Naive B cell (primary cell): ENCODE results near the gene CYB5R2. TPM values are rescaled to one million over a fixed set of nuclear protein-coding genes. Genes with fewer than 3 reads are reported as not detected.
"Not testable (repeated sequence)": the region's sequence is repeated elsewhere in the genome, so short reads cannot be mapped to it uniquely, and the experiment has no call there.

Source experiments
- ATAC-seq, 2 donors: fragments of 150-1000 bp; cut with Tn5 transposase; 2 replicates each; pipeline ENCODE4 v1.10.0; 2021; ENCODE audit warnings: low read depth in 2 of 2, mild to moderate bottlenecking in 2 of 2, moderate library complexity in 2 of 2
- DNase-seq: peaks from one replicate; pipeline ENCODE4 v3.0.0; 2022
- H3K27ac Mint-ChIP-seq, 6 donors: one replicate each; pipeline ENCODE4 v1.8.0; 2020 to 2022; ENCODE audit warnings: mild to moderate bottlenecking in 6 of 6, mixed read lengths in 6 of 6, moderate library complexity in 5 of 6, inconsistent platforms in 2 of 6
- H3K27me3 Mint-ChIP-seq, 3 donors: one replicate each; pipeline ENCODE4 v1.8.0; 2021 to 2022; ENCODE audit warnings: mixed read lengths in 3 of 3, mild to moderate bottlenecking in 1 of 3
- H3K36me3 Mint-ChIP-seq, 2 donors: one replicate each; pipeline ENCODE4 v1.8.0; 2020 to 2022; ENCODE audit warnings: mixed read lengths in 2 of 2, inconsistent platforms in 1 of 2, mild to moderate bottlenecking in 1 of 2
- H3K4me1 Mint-ChIP-seq, 3 donors: one replicate each; pipeline ENCODE4 v1.8.0; 2020 to 2022; ENCODE audit warnings: mixed read lengths in 3 of 3, inconsistent platforms in 1 of 3, mild to moderate bottlenecking in 1 of 3, moderate library complexity in 1 of 3
- H3K4me3 Mint-ChIP-seq, 8 donors: one replicate each; pipeline ENCODE4 v1.8.0; 2020 to 2022; ENCODE audit warnings: mild to moderate bottlenecking in 8 of 8, mixed read lengths in 8 of 8, moderate library complexity in 8 of 8, inconsistent platforms in 2 of 8
- H3K9me3 Mint-ChIP-seq, 7 donors: one replicate each; pipeline ENCODE4 v1.8.0; 2020 to 2022; ENCODE audit warnings: mixed read lengths in 7 of 7, mild to moderate bottlenecking in 5 of 7, inconsistent platforms in 2 of 7, moderate library complexity in 1 of 7
- polyA plus RNA-seq, 6 donors: library from polyadenylated mRNA; unstranded; fragments of 300-500 nt; fragmentation: Illumina TruSeq; gene quantifications; one replicate each; pipeline ENCODE4 v1.2.3, GENCODE V29; 2021; ENCODE audit warnings: low read depth in 6 of 6

CYB5R2 gene
- polyA plus RNA-seq, 6 donors from 2014 or later, result 0.11 to 3.4 (median 0.53) TPM; not detected in 2

GRCh38 chr11:7665473-7666291 is 7.6 kb downstream of the CYB5R2 start:
- H3K4me1 Mint-ChIP-seq, result peaks cover 4 to 6% (median 6%) of the 10 kb centered on the region in 3 donors
- DNase-seq (peak; percentile 63), ATAC-seq (peak; percentile 97 to 99)
- peak overlapping the region in 3 of 6 donors; percentile 15 to 72 (median 66) for H3K27ac Mint-ChIP-seq
- H3K9me3 Mint-ChIP-seq, result no peaks in the 10 kb centered on the region
- peaks cover 4 to 7% (median 4%) of the 10 kb centered on the region in 3 donors for H3K27me3 Mint-ChIP-seq
- H3K36me3 Mint-ChIP-seq, result no peaks in the 10 kb centered on the region
- H3K4me3 Mint-ChIP-seq, result peak overlapping the region in 1 of 8 donors; percentile 47

GRCh38 chr11:7664867-7665266 is 8.4 kb downstream of the CYB5R2 start:
- peak overlapping the region in 1 of 6 donors; percentile 59 for H3K27ac Mint-ChIP-seq
- H3K27me3 Mint-ChIP-seq, result peaks cover 0 to 4% (median 0%) of the 10 kb centered on the region in 3 donors
- no peaks in the 10 kb centered on the region for H3K9me3 Mint-ChIP-seq
- peaks cover 4 to 6% (median 6%) of the 10 kb centered on the region in 3 donors for H3K4me1 Mint-ChIP-seq
- no peak overlapping the region for H3K4me3 Mint-ChIP-seq
- no peak for ATAC-seq
- DNase-seq, result no peak
- no peaks in the 10 kb centered on the region for H3K36me3 Mint-ChIP-seq

GRCh38 chr11:7663531-7663930 is 9.8 kb downstream of the CYB5R2 start:
- H3K4me3 Mint-ChIP-seq, H3K9me3 Mint-ChIP-seq, ATAC-seq, DNase-seq, H3K27me3 Mint-ChIP-seq, H3K4me1 Mint-ChIP-seq, H3K36me3 Mint-ChIP-seq: not testable (repeated sequence)
- H3K27ac Mint-ChIP-seq, result peak overlapping the region in 1 of 6 donors; percentile 56

DNA sequence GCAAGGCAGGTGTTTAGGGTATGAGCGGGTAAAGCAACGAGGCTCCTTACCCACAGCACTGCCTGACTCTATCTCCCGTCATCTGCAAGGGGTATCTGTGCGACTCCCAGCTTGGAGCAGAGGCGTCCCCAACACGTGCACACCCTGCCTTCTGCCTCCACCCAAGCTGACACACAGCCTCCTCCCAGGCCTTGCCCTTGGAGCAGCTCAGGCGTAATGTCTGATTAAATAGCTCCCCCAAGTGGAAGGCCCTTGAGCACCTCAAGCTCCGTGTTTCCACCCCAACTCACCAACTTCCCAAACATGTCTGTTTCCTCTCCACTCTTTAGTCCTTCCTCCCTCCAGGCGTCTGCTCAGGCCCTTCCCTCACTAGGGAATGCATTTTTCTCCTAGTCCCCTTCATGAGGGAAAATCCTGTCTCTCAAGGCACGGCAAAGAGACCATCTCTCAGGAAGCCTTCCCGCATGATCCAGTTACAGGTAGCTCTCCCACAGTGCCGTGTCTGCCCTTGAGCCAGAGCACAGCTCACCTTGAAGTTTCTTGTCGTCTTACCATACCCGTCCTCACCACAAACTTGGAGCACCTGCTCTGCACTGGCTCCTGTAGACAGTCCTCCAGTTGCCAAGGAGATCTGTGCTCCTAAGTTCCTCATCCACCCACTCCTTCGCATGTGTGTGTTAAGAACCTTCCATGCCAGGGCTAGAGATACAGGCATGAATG is 15.8 kb downstream of the CYB5R2 start:
- Mint-ChIP-seq H3K27me3 (no peaks in the 10 kb centered on the region), H3K9me3 (peaks cover 0 to 6% (median 0%) of the 10 kb centered on the region in 7 donors), H3K36me3 (peaks cover 11 to 21% of the 10 kb centered on the region in 2 donors), H3K4me3 (no peak overlapping the region), H3K27ac (peak overlapping the region in 3 of 6 donors; percentile 53 to 85 (median 82)), H3K4me1 (peaks cover 0 to 6% (median 0%) of the 10 kb centered on the region in 3 donors)
- ATAC-seq (peak in 1 of 2 donors; percentile 58), DNase-seq (peak; percentile 16)

GRCh38 chr11:7656704-7657103 is 16.6 kb downstream of the CYB5R2 start:
- Mint-ChIP-seq H3K27me3 (no peaks in the 10 kb centered on the region), H3K4me3 (no peak overlapping the region), H3K9me3 (peaks cover 0 to 6% (median 0%) of the 10 kb centered on the region in 7 donors), H3K27ac (peak overlapping the region in 1 of 6 donors; percentile 33), H3K4me1 (peaks cover 0 to 6% (median 0%) of the 10 kb centered on the region in 3 donors), H3K36me3 (peaks cover 19 to 29% of the 10 kb centered on the region in 2 donors)
- ATAC-seq (no peak), DNase-seq (no peak)

- no peak for ATAC-seq
- DNase-seq, result no peak
Observed at GRCh38 chr11:7655253-7656217, 17.8 kb downstream of the CYB5R2 start.

DNA sequence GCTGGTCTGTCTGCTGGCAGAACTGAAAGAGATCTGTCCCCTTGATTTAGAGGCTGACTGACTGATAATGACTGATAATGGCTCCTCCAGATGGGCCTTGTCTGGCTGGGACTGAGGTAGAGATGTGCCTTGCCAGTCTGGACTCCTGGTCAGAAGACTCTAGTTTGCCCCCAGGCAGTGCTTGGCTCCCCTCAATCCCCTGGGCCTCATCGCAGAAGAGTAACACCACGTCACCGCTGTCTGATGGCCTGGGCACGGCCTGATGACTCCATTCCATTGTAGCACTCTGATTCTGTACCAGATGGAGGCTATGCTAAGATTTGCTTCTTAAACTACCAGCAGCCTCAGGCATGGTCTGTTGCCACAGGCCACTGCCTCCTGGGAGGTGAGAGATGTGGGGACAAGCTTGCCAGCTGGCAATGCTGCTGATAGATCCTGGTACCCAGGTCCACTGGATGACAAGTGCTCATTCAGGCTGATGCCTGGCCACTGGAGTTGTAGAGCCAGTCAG is 19.1 kb downstream of the CYB5R2 start:
- Mint-ChIP-seq H3K36me3 (peaks cover 39 to 43% of the 10 kb centered on the region in 2 donors), H3K4me3 (no peak overlapping the region), H3K9me3 (peaks cover 0 to 6% (median 0%) of the 10 kb centered on the region in 7 donors), H3K27me3 (no peaks in the 10 kb centered on the region), H3K27ac (no peak overlapping the region), H3K4me1 (peaks cover 0 to 6% (median 0%) of the 10 kb centered on the region in 3 donors)
- DNase-seq (no peak), ATAC-seq (no peak)

More at GRCh38 chr11:7655253-7656217, 17.8 kb downstream of the CYB5R2 start:
- no peak overlapping the region for H3K4me3 Mint-ChIP-seq
- peaks cover 26 to 34% of the 10 kb centered on the region in 2 donors for H3K36me3 Mint-ChIP-seq
- peaks cover 0 to 6% (median 0%) of the 10 kb centered on the region in 3 donors for H3K4me1 Mint-ChIP-seq
- no peak overlapping the region for H3K27ac Mint-ChIP-seq
- no peaks in the 10 kb centered on the region for H3K27me3 Mint-ChIP-seq
- H3K9me3 Mint-ChIP-seq, result peaks cover 0 to 6% (median 0%) of the 10 kb centered on the region in 7 donors

DNA sequence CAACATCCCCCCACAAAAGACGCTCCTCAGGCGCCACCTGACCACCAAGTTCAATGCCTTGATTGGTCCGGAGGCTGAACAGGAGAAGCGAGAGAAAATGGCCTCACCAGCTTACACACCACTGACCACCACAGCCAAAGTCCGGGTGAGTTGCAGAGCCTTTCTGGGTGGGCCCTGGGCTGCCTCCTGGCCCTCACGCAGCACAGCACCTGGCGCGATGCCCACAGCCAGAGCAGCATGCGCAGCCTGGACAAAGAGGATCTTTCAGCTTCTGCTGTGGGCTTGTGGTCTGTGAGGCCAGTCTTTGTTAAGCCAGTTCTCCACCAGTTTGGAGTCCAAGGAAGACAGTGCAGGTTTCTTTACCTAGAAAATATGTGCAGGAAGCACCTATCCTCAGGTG is 21.6 kb downstream of the CYB5R2 start:
- Mint-ChIP-seq H3K4me3 (no peak overlapping the region), H3K27ac (peak overlapping the region in 1 of 6 donors; percentile 51), H3K27me3 (no peaks in the 10 kb centered on the region), H3K4me1 (no peaks in the 10 kb centered on the region), H3K36me3 (peaks cover 32 to 39% of the 10 kb centered on the region in 2 donors), H3K9me3 (no peaks in the 10 kb centered on the region)
- ATAC-seq (no peak), DNase-seq (no peak)

- ATAC-seq, result no peak
- H3K4me3 Mint-ChIP-seq, result no peak overlapping the region
- no peak for DNase-seq
- H3K27me3 Mint-ChIP-seq, result no peaks in the 10 kb centered on the region
- no peaks in the 10 kb centered on the region for H3K4me1 Mint-ChIP-seq
- H3K9me3 Mint-ChIP-seq, result no peaks in the 10 kb centered on the region
- H3K27ac Mint-ChIP-seq, result peak overlapping the region in 1 of 6 donors; percentile 81
- H3K36me3 Mint-ChIP-seq, result peaks cover 32 to 39% of the 10 kb centered on the region in 2 donors
Observed at GRCh38 chr11:7651140-7651551, 22.2 kb downstream of the CYB5R2 start.

DNA sequence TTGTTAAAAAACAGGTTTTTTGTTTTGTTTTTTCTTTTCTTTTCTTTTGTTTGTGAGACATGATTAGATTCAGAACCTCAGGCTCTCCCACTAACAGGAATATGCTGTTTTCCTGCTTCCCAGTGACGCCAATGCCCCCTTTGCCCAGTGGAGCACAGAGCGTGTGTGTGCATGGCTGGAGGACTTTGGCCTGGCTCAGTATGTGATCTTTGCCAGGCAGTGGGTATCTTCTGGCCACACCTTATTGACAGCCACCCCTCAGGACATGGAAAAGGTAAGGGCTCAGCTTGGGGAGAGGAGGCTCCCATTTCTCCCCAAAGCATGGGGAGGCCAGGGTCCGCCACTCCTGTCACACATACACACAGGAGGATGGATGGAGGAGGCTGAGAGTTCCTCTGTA is 25.0 kb downstream of the CYB5R2 start:
- DNase-seq (no peak), ATAC-seq (no peak)
- Mint-ChIP-seq H3K27me3 (no peaks in the 10 kb centered on the region), H3K27ac (peak overlapping the region in 2 of 6 donors; percentile 1 to 15), H3K4me3 (no peak overlapping the region), H3K4me1 (no peaks in the 10 kb centered on the region), H3K36me3 (peaks cover 33 to 44% of the 10 kb centered on the region in 2 donors), H3K9me3 (no peaks in the 10 kb centered on the region)

DNA sequence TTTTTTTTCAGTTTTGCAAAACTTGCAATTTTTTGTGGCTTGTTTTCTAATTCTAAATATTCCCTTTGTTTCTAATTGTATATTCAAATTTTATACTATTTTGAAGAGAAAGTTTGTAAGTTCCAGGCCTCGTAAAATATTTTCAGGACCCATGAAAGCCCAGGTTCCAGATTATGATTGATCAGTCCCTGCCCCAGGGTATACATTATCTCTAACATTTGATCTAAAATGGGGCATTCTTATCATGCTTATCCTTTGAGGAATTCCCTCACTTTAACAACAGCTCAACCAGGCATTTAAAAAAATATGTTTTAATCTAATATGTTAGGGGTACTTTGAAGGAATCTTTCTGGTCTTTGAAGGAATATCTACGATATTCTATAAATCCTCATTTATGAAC is 26.4 kb downstream of the CYB5R2 start:
- DNase-seq, result no peak
- no peaks in the 10 kb centered on the region for H3K27me3 Mint-ChIP-seq
- peaks cover 34 to 49% of the 10 kb centered on the region in 2 donors for H3K36me3 Mint-ChIP-seq
- ATAC-seq, result no peak
- H3K27ac Mint-ChIP-seq, result no peak overlapping the region
- H3K4me3 Mint-ChIP-seq, result no peak overlapping the region
- no peaks in the 10 kb centered on the region for H3K4me1 Mint-ChIP-seq
- H3K9me3 Mint-ChIP-seq, result no peaks in the 10 kb centered on the region

DNA sequence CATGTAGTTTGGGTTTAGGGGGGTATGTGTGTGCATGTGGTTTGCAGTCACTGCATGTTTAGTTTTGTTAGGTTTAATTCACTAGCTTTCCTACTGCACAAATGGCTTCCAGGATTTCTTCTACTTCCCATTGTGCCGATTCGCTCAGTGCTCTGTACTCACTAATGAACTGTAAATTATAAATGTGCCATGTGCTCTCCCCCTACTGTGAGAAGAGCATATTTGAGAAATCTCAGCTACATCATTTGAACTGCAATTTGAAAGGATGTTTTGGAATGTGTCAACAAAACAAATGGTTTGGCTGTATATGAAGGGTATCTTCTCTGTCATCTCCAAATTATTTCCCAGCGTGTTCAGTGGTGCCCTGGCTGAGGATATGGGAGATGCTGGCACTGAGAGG is 28.1 kb downstream of the CYB5R2 start:
- DNase-seq (no peak), ATAC-seq (no peak)
- no peaks in the 10 kb centered on the region for H3K9me3 Mint-ChIP-seq
- no peak overlapping the region for H3K4me3 Mint-ChIP-seq
- no peaks in the 10 kb centered on the region for H3K4me1 Mint-ChIP-seq
- no peaks in the 10 kb centered on the region for H3K27me3 Mint-ChIP-seq
- peak overlapping the region in 1 of 6 donors; percentile 25 for H3K27ac Mint-ChIP-seq
- H3K36me3 Mint-ChIP-seq, result peaks cover 26 to 53% of the 10 kb centered on the region in 2 donors
